NCI-H226 (cell line): ENCODE measurements around the gene CHADL.
A peak's percentile ranks its signal among the peaks of the same experiment; 100 is the strongest.
"Not testable (repeated sequence)": the region's sequence is repeated elsewhere in the genome, so short reads cannot be mapped to it uniquely, and the experiment has no call there.

ENCODE experiments used
- DNase-seq: peaks from one replicate; pipeline ENCODE4 v3.0.0-alpha.2; 2015

CHADL gene

GRCh38 chr22:41226723-41227655 lies 13.7 kb downstream of the CHADL start:
- no peak for DNase-seq

GRCh38 chr22:41223535-41223934 lies 17.2 kb downstream of the CHADL start:
- no peak for DNase-seq

- DNase-seq: no peak
Observed at GRCh38 chr22:41222846-41223507, 17.8 kb downstream of the CHADL start.

GRCh38 chr22:41217553-41218157 lies 23.1 kb downstream of the CHADL start:
- peak; percentile 51 for DNase-seq

GRCh38 chr22:41216984-41217383 lies 23.7 kb downstream of the CHADL start:
- DNase-seq: no peak

GRCh38 chr22:41215926-41216325 lies 24.8 kb downstream of the CHADL start:
- DNase-seq: no peak

GRCh38 chr22:41215409-41215808 lies 25.3 kb downstream of the CHADL start:
- no peak for DNase-seq

- DNase-seq: no peak
Observed at GRCh38 chr22:41206719-41207118, 34.0 kb downstream of the CHADL start.

- peak; percentile 87 for DNase-seq
Observed at GRCh38 chr22:41204992-41205900, 35.5 kb downstream of the CHADL start, which contains the start of gene L3MBTL2. Gene L3MBTL2 (plus strand): TSS chr22:41205312. CDS start chr22:41205363, 51 bp downstream.

GRCh38 chr22:41204066-41204465 lies 36.7 kb downstream of the CHADL start:
- DNase-seq: no peak

GRCh38 chr22:41203118-41203517 lies 37.6 kb downstream of the CHADL start:
- no peak for DNase-seq

GRCh38 chr22:41201141-41201540 lies 39.6 kb downstream of the CHADL start:
- DNase-seq: no peak

- DNase-seq: no peak
Observed at GRCh38 chr22:41198027-41198580, 42.6 kb downstream of the CHADL start.

GRCh38 chr22:41197038-41197972 lies 43.4 kb downstream of the CHADL start:
- DNase-seq: peak; percentile 37

GRCh38 chr22:41193829-41194228 lies 46.9 kb downstream of the CHADL start:
- DNase-seq: no peak

GRCh38 chr22:41191467-41191866 lies 49.3 kb downstream of the CHADL start:
- no peak for DNase-seq

GRCh38 chr22:41184679-41185078 lies 56.1 kb downstream of the CHADL start:
- DNase-seq: no peak

- DNase-seq: peak; percentile 71
Observed at GRCh38 chr22:41181349-41182241, 59.1 kb downstream of the CHADL start.

GRCh38 chr22:41180926-41181325 lies 59.8 kb downstream of the CHADL start:
- no peak for DNase-seq

- not testable (repeated sequence) for DNase-seq
Observed at GRCh38 chr22:41180362-41180761, 60.4 kb downstream of the CHADL start.
